Erythroblast (primary cell): ENCODE data around the gene C1QTNF4.

Experiments
- GATA1 ChIP-seq: IDR thresholded peaks from 2 replicates; pipeline ENCODE4 v1.6.1; 2011; ENCODE audit warnings: low read depth, mild to moderate bottlenecking, control low read depth, low read length, moderate library complexity
- POLR2A ChIP-seq: IDR thresholded peaks from 2 replicates; pipeline ENCODE4 v1.6.1; 2011; ENCODE audit warnings: mild to moderate bottlenecking, low read length

DNA sequence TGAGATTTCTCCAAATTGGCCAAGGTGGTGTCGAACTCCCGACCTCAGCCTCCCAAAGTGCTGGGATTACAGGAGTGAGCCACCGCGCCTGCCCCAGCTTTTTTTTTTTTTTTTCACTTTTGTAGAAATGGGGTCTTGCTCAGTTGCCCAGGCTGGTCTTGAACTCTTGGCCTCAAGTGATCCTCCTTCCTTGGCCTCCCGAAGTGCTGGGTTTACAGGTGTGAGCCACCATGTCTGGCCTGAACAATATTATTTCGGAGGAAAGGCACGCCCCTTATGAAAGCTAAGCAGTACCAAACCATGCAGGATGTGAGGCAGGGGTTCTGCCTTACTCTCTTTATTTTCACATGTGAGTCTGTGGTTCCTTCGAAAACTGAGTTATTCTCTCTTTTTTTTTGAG lies 32.0 kb upstream of the C1QTNF4 start:
- TF ChIP-seq POLR2A (no peak), GATA1 (no peak)
